NCI-H1436 (cell line): Measurements from ENCODE around the gene ADRB2.
"Not testable (repeated sequence)": the region's sequence is repeated elsewhere in the genome, so short reads cannot be mapped to it uniquely, and the experiment has no call there.

Experiments used
- DNase-seq: peaks from one replicate; lab custom pipeline; 2025; lab: John Stamatoyannopoulos, UW

The ADRB2 gene

GRCh38 chr5:148856009-148856367 is 29.6 kb downstream of the ADRB2 start:
- no peak for DNase-seq

- no peak for DNase-seq
These were observed 30.0 kb downstream of the ADRB2 start for GRCh38 chr5:148856424-148856823.

GRCh38 chr5:148857474-148857873 is 31.1 kb downstream of the ADRB2 start:
- DNase-seq: no peak

GRCh38 chr5:148858106-148858505 is 31.7 kb downstream of the ADRB2 start:
- no peak for DNase-seq

- DNase-seq: no peak
These were observed 32.1 kb downstream of the ADRB2 start for GRCh38 chr5:148858547-148858946.

- no peak for DNase-seq
These were observed 33.3 kb downstream of the ADRB2 start for GRCh38 chr5:148859703-148860102.

- no peak for DNase-seq
These were observed 34.2 kb downstream of the ADRB2 start for GRCh38 chr5:148860599-148860998.

GRCh38 chr5:148861088-148861487 is 34.7 kb downstream of the ADRB2 start:
- no peak for DNase-seq

GRCh38 chr5:148861696-148862095 is 35.3 kb downstream of the ADRB2 start:
- DNase-seq: no peak

GRCh38 chr5:148864113-148864841 is 37.9 kb downstream of the ADRB2 start:
- no peak for DNase-seq

- DNase-seq: no peak
These were observed 39.6 kb downstream of the ADRB2 start for GRCh38 chr5:148866024-148866423.

- DNase-seq: no peak
These were observed 46.7 kb downstream of the ADRB2 start for GRCh38 chr5:148873120-148873519.

GRCh38 chr5:148873690-148874485 is 47.5 kb downstream of the ADRB2 start:
- DNase-seq: no peak

GRCh38 chr5:148875205-148875875 is 48.9 kb downstream of the ADRB2 start:
- DNase-seq: no peak

- not testable (repeated sequence) for DNase-seq
These were observed 51.0 kb downstream of the ADRB2 start for GRCh38 chr5:148877436-148877835.
